ENCODE data around the gene ZNHIT6. TPM values are rescaled to one million over a fixed set of nuclear protein-coding genes. Genes with fewer than 3 reads are reported as not detected.

The ZNHIT6 gene
- total RNA-seq, 1 donor from 2014 or later = 11.4 TPM

DNA sequence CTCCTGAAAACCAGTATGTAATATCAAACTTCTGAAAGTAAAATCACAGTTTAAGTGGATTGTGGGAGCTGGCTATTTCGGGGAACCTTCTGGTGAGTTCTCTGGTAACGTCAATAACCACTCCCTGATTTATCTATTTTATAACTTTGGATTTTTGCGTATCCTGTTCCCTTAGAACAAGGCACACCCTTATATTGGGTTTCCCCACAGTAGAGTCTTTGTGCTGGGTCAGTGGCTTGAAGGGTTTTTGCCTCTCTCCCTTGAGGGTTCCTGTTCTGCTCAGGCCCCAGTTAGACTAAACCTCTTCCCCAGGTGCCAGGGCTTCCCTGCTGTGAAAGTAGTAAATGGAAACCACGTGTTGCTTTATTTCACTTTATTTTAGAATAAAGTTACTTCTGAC is 106.3 kb downstream of the ZNHIT6 start:
- DNase-seq (ENCODE audit: low spot score in 2 of 2) = no peak
- no peak for FAIRE-seq

DNA sequence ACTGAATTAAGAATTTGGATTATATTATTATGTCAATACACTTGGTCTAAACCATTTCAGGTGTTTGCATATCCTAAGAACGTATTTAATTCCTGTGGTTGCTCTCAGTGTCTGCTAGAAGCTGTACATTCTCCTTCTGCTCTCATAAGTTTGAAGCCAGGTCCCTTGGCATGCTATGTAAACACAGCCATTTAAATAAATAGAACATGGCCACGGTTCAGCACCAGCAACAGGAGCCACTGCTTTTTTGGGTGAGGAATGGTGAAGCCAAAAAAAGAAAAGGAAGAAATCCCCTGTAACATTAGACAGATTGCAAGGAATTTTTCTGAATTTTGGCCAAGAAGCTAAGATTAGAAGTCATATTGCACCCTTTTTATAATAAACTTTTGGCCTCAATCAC is 108.6 kb downstream of the ZNHIT6 start:
- DNase-seq (ENCODE audit: low spot score in 2 of 2) (no peak), FAIRE-seq (no peak)

Other genes starting within 250 kb of the ZNHIT6 start
- gene DDAH1, start 243.3 kb downstream of the ZNHIT6 start, total RNA-seq = 45.2 TPM
- 1.6 TPM for gene CCN1, start 127.7 kb downstream of the ZNHIT6 start, total RNA-seq

All from frontal cortex (tissue), 4 donors.